ENCODE data around the gene SH3GL2.

- TF ChIP-seq CTCF (IDR thresholded peaks at IDR 0.05) (no peak), EZH2 (IDR thresholded peaks at IDR 0.05; ENCODE audit: borderline replicate concordance, insufficient read depth, low read depth, low read length, poor library complexity, severe bottlenecking) (no peak)
Measured at GRCh38 chr9:17723656-17724055, 144.8 kb downstream of the SH3GL2 start.
